AG08396 (cell line): ENCODE measurements around the gene DAPK1.
A peak's percentile ranks its signal among the peaks of the same experiment; 100 is the strongest.

ENCODE experiments used
- DNase-seq: peaks from one replicate; pipeline ENCODE4 v3.0.0; 2012; ENCODE audit warnings: low spot score, mixed read lengths

DAPK1 gene

GRCh38 chr9:87497604-87498045 lies at the start of gene DAPK1:
TSS of gene DAPK1 (plus strand) at chr9:87497867. CDS start at chr9:87499078, 1,211 bp downstream.
- DNase-seq, result peak; percentile 49

- DNase-seq, result no peak
Measured at GRCh38 chr9:87451149-87451548, 46.5 kb upstream of the DAPK1 start.

- DNase-seq, result no peak
Measured at GRCh38 chr9:87455407-87455806, 42.3 kb upstream of the DAPK1 start.

GRCh38 chr9:87461256-87461655 lies 36.4 kb upstream of the DAPK1 start:
- DNase-seq, result no peak

GRCh38 chr9:87464110-87464991 lies 33.3 kb upstream of the DAPK1 start:
- no peak for DNase-seq

GRCh38 chr9:87464992-87465378 lies 32.7 kb upstream of the DAPK1 start:
- no peak for DNase-seq

GRCh38 chr9:87465816-87466215 lies 31.9 kb upstream of the DAPK1 start:
- no peak for DNase-seq

GRCh38 chr9:87467187-87467586 lies 30.5 kb upstream of the DAPK1 start:
- no peak for DNase-seq

GRCh38 chr9:87469793-87470465 lies 27.7 kb upstream of the DAPK1 start:
- DNase-seq, result no peak

GRCh38 chr9:87471746-87472145 lies 25.9 kb upstream of the DAPK1 start:
- DNase-seq, result no peak

GRCh38 chr9:87475463-87475862 lies 22.2 kb upstream of the DAPK1 start:
- no peak for DNase-seq

- DNase-seq, result no peak
Measured at GRCh38 chr9:87478226-87478992, 19.3 kb upstream of the DAPK1 start.

GRCh38 chr9:87479801-87480201 lies 17.9 kb upstream of the DAPK1 start:
- no peak for DNase-seq

GRCh38 chr9:87481890-87482855 lies 15.5 kb upstream of the DAPK1 start:
- no peak for DNase-seq

- no peak for DNase-seq
Measured at GRCh38 chr9:87490225-87490624, 7.4 kb upstream of the DAPK1 start.

GRCh38 chr9:87490907-87491306 lies 6.8 kb upstream of the DAPK1 start:
- DNase-seq, result no peak

GRCh38 chr9:87491523-87491922 lies 6.1 kb upstream of the DAPK1 start:
- DNase-seq, result no peak

- no peak for DNase-seq
Measured at GRCh38 chr9:87492642-87493041, 5.0 kb upstream of the DAPK1 start.

- DNase-seq, result no peak
Measured at GRCh38 chr9:87494970-87495471, 2.6 kb upstream of the DAPK1 start.

- DNase-seq, result no peak
Measured at GRCh38 chr9:87497080-87497603, 525 bp upstream of the DAPK1 start.
